GM06990 (cell line): ENCODE measurements around the gene PNPLA8.
A peak's percentile ranks its signal among the peaks of the same experiment; 100 is the strongest.

Experiments
- DNase-seq: peaks from one replicate; pipeline ENCODE4 v3.0.0-alpha.2; 2011; ENCODE audit not compliant: insufficient read length; ENCODE audit errors: extremely low read depth
- H3K27me3 ChIP-seq: replicated peaks from 2 replicates; pipeline ENCODE4 v1.6.0; 2011; ENCODE audit warnings: low read length; ENCODE audit not compliant: control insufficient read depth, insufficient read depth
- H3K36me3 ChIP-seq: 2 replicates; pipeline ENCODE4 v1.5.1; 2011; ENCODE audit warnings: low read length; ENCODE audit not compliant: control insufficient read depth, insufficient read depth
- H3K4me3 ChIP-seq: replicated peaks from 2 replicates; pipeline ENCODE4 v1.5.1; 2011; ENCODE audit warnings: low read depth, mild to moderate bottlenecking, control low read depth, low read length
- CTCF ChIP-seq: IDR thresholded peaks from 2 replicates; pipeline ENCODE4 v1.5.1; 2011; ENCODE audit warnings: low read length, control low read depth, mild to moderate bottlenecking, inconsistent platforms; ENCODE audit not compliant: insufficient read depth, poor library complexity, severe bottlenecking

PNPLA8 gene

GRCh38 chr7:108456845-108457540 lies 68.9 kb downstream of the PNPLA8 start:
- no peak overlapping the region for H3K4me3 ChIP-seq
- TF ChIP-seq CTCF = no peak
- H3K36me3 ChIP-seq = no peaks in the 10 kb centered on the region
- no peak for DNase-seq
- peaks cover 3% of the 10 kb centered on the region for H3K27me3 ChIP-seq

- no peak for TF ChIP-seq CTCF
- no peaks in the 10 kb centered on the region for H3K36me3 ChIP-seq
- peak within 1 kb of the TSS; percentile 61 for H3K4me3 ChIP-seq
- peaks cover 2% of the 10 kb centered on the region for H3K27me3 ChIP-seq
- peak; percentile 82 for DNase-seq
Measured at GRCh38 chr7:108455998-108456677, 69.8 kb downstream of the PNPLA8 start, which contains the start of gene NRCAM. TSS of gene NRCAM (minus strand) at chr7:108456436. CDS start at chr7:108240064, 216,372 bp downstream.

GRCh38 chr7:108455551-108455997 lies 70.4 kb downstream of the PNPLA8 start:
- no peak for DNase-seq
- no peak for TF ChIP-seq CTCF
- Histone ChIP-seq H3K4me3 (peak overlapping the region; percentile 61), H3K27me3 (peaks cover 1% of the 10 kb centered on the region), H3K36me3 (no peaks in the 10 kb centered on the region)

- peak; percentile 57 for DNase-seq
- no peaks in the 10 kb centered on the region for H3K36me3 ChIP-seq
- H3K4me3 ChIP-seq = peak overlapping the region; percentile 61
- no peak for TF ChIP-seq CTCF
- H3K27me3 ChIP-seq = peaks cover 1% of the 10 kb centered on the region
Measured at GRCh38 chr7:108454674-108455550, 71.0 kb downstream of the PNPLA8 start.

GRCh38 chr7:108454317-108454673 lies 71.6 kb downstream of the PNPLA8 start:
- DNase-seq = no peak
- H3K36me3 ChIP-seq = no peaks in the 10 kb centered on the region
- H3K27me3 ChIP-seq = peaks cover 1% of the 10 kb centered on the region; the same call in 1 of the 2 replicates
- peak overlapping the region; percentile 61 for H3K4me3 ChIP-seq
- no peak for TF ChIP-seq CTCF
